Endodermal cell (in vitro differentiated cells): ENCODE data around the gene KMT2C. TPM values are rescaled to one million over a fixed set of nuclear protein-coding genes. Genes with fewer than 3 reads are reported as not detected.
A peak's percentile ranks its signal among the peaks of the same experiment; 100 is the strongest.
"Not testable (repeated sequence)": the region's sequence is repeated elsewhere in the genome, so short reads cannot be mapped to it uniquely, and the experiment has no call there.

Source experiments
- DNase-seq: peaks from one replicate; pipeline ENCODE4 v3.0.0-alpha.2; 2017
- H3K27ac ChIP-seq: 2 replicates; pipeline ENCODE4 v1.5.1; 2013; ENCODE audit warnings: mild to moderate bottlenecking, low read depth, low read length, moderate library complexity
- H3K27me3 ChIP-seq: 2 replicates; pipeline ENCODE4 v1.6.1; 2013; ENCODE audit warnings: mild to moderate bottlenecking, low read length, moderate library complexity; ENCODE audit not compliant: insufficient read depth, control insufficient read depth, poor library complexity, severe bottlenecking
- H3K36me3 ChIP-seq: 2 replicates; pipeline ENCODE4 v1.7.0; 2013; ENCODE audit warnings: mild to moderate bottlenecking, low read length, moderate library complexity; ENCODE audit not compliant: control insufficient read depth, insufficient read depth
- H3K4me1 ChIP-seq: one replicate; pipeline ENCODE4 v1.7.0; 2013; ENCODE audit warnings: low read length; ENCODE audit not compliant: control insufficient read depth, insufficient read depth
- H3K4me3 ChIP-seq: 2 replicates; pipeline ENCODE4 v1.5.1; 2013; ENCODE audit warnings: mild to moderate bottlenecking, low read length, moderate library complexity
- H3K9ac ChIP-seq: 2 replicates; pipeline ENCODE4 v1.6.1; 2013; ENCODE audit warnings: mild to moderate bottlenecking, low read length, moderate library complexity; ENCODE audit not compliant: poor library complexity, severe bottlenecking; ENCODE audit errors: extremely low read depth
- H3K9me3 ChIP-seq: 2 replicates; pipeline ENCODE4 v1.6.1; 2013; ENCODE audit warnings: mild to moderate bottlenecking, low read length, moderate library complexity; ENCODE audit not compliant: control insufficient read depth
- H3K27ac Mint-ChIP-seq: 2 replicates; pipeline ENCODE4 v1.8.0; 2020; ENCODE audit warnings: mixed read lengths
- H3K27me3 Mint-ChIP-seq: 2 replicates; pipeline ENCODE4 v1.8.0; 2021; ENCODE audit warnings: mild to moderate bottlenecking, mixed read lengths; ENCODE audit not compliant: insufficient read depth
- H3K36me3 Mint-ChIP-seq: 2 replicates; pipeline ENCODE4 v1.8.0; 2020; ENCODE audit warnings: low read depth, mixed read lengths
- H3K4me1 Mint-ChIP-seq: 2 replicates; pipeline ENCODE4 v1.8.0; 2020; ENCODE audit warnings: mixed read lengths
- H3K4me3 Mint-ChIP-seq: 2 replicates; pipeline ENCODE4 v1.8.0; 2020; ENCODE audit warnings: mild to moderate bottlenecking, moderate library complexity, mixed read lengths
- H3K9me3 Mint-ChIP-seq: 2 replicates; pipeline ENCODE4 v1.8.0; 2020; ENCODE audit warnings: mild to moderate bottlenecking, mixed read lengths
- WGBS, 2 experiments: methylation state at CpG; one replicate each; pipeline versions ENCODE4 v1.1.5 to v1.1.7; 2013; ENCODE audit warnings: missing lambda C conversion rate in 2 of 2, mixed read lengths in 1 of 2; ENCODE audit not compliant: insufficient coverage in 1 of 2, insufficient read length in 1 of 2; 5-methylcytosine and 5-hydroxymethylcytosine counted together
- total RNA-seq, 2 donors: library from RNA; stranded (reverse); fragmentation: NEBNext Ultra II Directional in 1 of 2; extraction: Animal tissue kit (Norgen Biotek cat#: 25700) in 1 of 2; gene quantifications; 2 replicates in 1 of 2; 3 replicates in 1 of 2; pipeline ENCODE4 v1.2.1, GENCODE V29; 2021
- TF ChIP-seq, protein P1 (sequence below): fragments of 200-600 bp; sonication (generic); conservative IDR thresholded peaks from 2 replicates; pipeline ENCODE4 v1.5.0; 2021; ENCODE audit warnings: antibody characterized with exemption, mild to moderate bottlenecking

KMT2C gene
- total RNA-seq, 2 donors from 2014 or later: 54.3 to 60.6 TPM

DNA sequence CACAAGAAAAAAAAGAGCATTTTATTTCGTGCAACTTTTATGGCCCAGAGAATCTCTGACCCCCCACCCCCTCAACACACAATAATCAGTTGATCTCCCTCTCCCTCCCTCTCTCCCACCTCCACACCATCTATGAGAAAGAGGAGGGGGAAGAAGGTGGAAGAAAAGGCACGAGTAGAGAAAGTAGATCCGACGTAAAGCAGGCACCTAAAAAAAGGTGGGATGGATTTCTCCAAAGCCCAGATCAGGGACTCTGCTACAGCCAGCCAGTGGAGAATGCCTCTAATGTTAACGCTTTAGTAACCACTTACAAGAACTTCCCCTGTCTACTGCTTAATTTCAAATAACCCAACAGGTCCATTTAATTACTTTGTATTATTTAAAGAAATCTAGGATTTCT lies 24.4 kb downstream of the KMT2C start:
- Mint-ChIP-seq H3K27me3 (no peaks in the 10 kb centered on the region), H3K9me3 (peaks cover 10% of the 10 kb centered on the region), H3K36me3 (peaks cover 8% of the 10 kb centered on the region), H3K4me3 (peak overlapping the region; percentile 53), H3K4me1 (peaks cover 6% of the 10 kb centered on the region), H3K27ac (peak overlapping the region; percentile 91)
- TF ChIP-seq, protein P1, sequence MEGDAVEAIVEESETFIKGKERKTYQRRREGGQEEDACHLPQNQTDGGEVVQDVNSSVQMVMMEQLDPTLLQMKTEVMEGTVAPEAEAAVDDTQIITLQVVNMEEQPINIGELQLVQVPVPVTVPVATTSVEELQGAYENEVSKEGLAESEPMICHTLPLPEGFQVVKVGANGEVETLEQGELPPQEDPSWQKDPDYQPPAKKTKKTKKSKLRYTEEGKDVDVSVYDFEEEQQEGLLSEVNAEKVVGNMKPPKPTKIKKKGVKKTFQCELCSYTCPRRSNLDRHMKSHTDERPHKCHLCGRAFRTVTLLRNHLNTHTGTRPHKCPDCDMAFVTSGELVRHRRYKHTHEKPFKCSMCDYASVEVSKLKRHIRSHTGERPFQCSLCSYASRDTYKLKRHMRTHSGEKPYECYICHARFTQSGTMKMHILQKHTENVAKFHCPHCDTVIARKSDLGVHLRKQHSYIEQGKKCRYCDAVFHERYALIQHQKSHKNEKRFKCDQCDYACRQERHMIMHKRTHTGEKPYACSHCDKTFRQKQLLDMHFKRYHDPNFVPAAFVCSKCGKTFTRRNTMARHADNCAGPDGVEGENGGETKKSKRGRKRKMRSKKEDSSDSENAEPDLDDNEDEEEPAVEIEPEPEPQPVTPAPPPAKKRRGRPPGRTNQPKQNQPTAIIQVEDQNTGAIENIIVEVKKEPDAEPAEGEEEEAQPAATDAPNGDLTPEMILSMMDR: no peak
- DNase-seq: peak; percentile 78
- peaks cover 17% of the 10 kb centered on the region for H3K9me3 ChIP-seq
- peak overlapping the region; percentile 66 for H3K4me3 ChIP-seq
- H3K27ac ChIP-seq: no peak overlapping the region
- no peaks in the 10 kb centered on the region for H3K36me3 ChIP-seq
- 11 to 20% methylated on average over 1 to 5 of the region's 5 CpGs for WGBS, 2 experiments
- no peaks in the 10 kb centered on the region for H3K27me3 ChIP-seq
- peak overlapping the region; percentile 7 for H3K9ac ChIP-seq
- H3K4me1 ChIP-seq: no peaks in the 10 kb centered on the region

DNA sequence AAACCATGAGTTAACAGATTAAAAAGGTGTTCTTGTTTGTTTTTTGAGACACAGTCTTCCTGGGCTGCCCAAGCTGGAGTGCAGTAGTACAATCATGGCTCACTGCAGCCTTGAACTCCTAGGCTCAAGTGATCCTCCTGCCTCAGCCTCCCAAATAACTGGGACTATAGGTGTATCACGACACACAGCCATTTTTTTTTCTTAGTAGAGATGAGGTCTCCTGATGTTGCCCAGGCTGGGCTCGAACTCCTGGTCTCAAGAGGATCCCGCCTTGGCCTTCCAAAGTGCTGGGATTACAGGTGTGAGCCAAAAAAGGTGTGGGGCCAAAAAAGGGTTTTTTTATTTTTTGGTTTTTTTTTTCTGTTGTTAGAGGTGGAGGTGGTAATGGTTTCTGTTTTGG lies 29.3 kb downstream of the KMT2C start:
- Histone ChIP-seq H3K4me3 (no peak overlapping the region), H3K9me3 (peaks cover 55% of the 10 kb centered on the region), H3K9ac (no peak overlapping the region), H3K36me3 (no peaks in the 10 kb centered on the region), H3K4me1 (no peaks in the 10 kb centered on the region), H3K27me3 (no peaks in the 10 kb centered on the region), H3K27ac (no peak overlapping the region)
- H3K27me3 Mint-ChIP-seq: no peaks in the 10 kb centered on the region
- H3K4me1 Mint-ChIP-seq: no peaks in the 10 kb centered on the region
- H3K9me3 Mint-ChIP-seq: peaks cover 8% of the 10 kb centered on the region
- no peak for DNase-seq
- TF ChIP-seq, protein P1: no peak
- no peak overlapping the region for H3K27ac Mint-ChIP-seq
- H3K36me3 Mint-ChIP-seq: peaks cover 25% of the 10 kb centered on the region
- no peak overlapping the region for H3K4me3 Mint-ChIP-seq
- WGBS, 2 experiments: 23 to 32% methylated on average over 3 of the region's 3 CpGs

DNA sequence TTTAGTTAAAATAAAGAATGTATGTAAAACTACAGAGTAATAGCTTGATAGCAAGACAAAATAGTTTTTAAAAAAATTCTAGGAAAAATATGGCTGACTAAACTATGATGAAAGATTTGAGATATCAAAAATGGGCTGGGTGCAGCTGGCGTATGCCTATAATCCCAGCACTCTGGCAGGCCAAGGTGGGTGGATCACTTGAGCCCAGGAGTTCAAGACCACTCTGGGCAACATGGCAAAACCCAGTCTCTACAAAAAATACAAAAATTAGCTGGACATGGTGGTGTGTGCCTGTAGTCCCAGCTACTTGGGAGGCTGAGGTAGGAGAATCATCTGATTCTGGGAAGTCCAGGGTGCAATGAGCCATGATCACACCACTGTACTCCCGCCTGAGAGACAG lies 29.8 kb downstream of the KMT2C start:
- not testable (repeated sequence) for H3K4me1 Mint-ChIP-seq, H3K4me3 ChIP-seq, DNase-seq, H3K9ac ChIP-seq, H3K36me3 ChIP-seq, H3K4me3 Mint-ChIP-seq, H3K27ac ChIP-seq, H3K9me3 Mint-ChIP-seq, H3K4me1 ChIP-seq, H3K27ac Mint-ChIP-seq, H3K27me3 ChIP-seq, H3K27me3 Mint-ChIP-seq
- WGBS, 2 experiments: 64 to 66% methylated on average over 2 of the region's 2 CpGs
- peaks cover 55% of the 10 kb centered on the region for H3K9me3 ChIP-seq
- H3K36me3 Mint-ChIP-seq: peaks cover 25% of the 10 kb centered on the region

DNA sequence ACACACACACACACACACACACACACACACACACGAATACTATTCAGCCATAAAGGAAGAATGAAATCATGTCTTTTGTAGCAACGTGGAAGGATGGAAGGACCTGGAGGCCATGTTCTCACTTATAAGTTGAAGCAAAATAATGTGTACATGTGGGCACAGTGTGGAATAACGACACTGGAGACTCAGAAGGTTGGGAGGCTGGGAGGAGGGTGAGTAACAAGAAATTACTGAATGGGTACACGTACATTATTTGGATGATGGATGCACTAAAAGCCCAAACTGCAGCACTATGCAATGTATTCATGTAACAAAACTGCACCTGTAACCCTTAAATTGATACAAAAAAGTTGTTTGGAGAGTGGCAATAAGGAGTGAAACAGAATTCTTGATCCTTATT lies 32.1 kb downstream of the KMT2C start:
- Mint-ChIP-seq H3K4me3 (no peak overlapping the region), H3K27ac (no peak overlapping the region), H3K36me3 (peaks cover 29% of the 10 kb centered on the region), H3K4me1 (peaks cover 6% of the 10 kb centered on the region), H3K27me3 (no peaks in the 10 kb centered on the region), H3K9me3 (peaks cover 2% of the 10 kb centered on the region)
- H3K4me3 ChIP-seq: peak overlapping the region; percentile 0
- TF ChIP-seq, protein P1: no peak
- WGBS, 2 experiments: 47 to 51% methylated on average over 4 of the region's 4 CpGs
- no peaks in the 10 kb centered on the region for H3K36me3 ChIP-seq
- DNase-seq: no peak
- peaks cover 55% of the 10 kb centered on the region for H3K9me3 ChIP-seq
- no peak overlapping the region for H3K27ac ChIP-seq
- peaks cover 3% of the 10 kb centered on the region for H3K4me1 ChIP-seq
- no peak overlapping the region for H3K9ac ChIP-seq
- H3K27me3 ChIP-seq: no peaks in the 10 kb centered on the region
